ENCODE measurements around the gene ITPR2. TPM values are rescaled to one million over a fixed set of nuclear protein-coding genes. Genes with fewer than 3 reads are reported as not detected.

The ITPR2 gene
- total and polyA plus RNA-seq, 2 of the 13 experiments (the other 11 are each of a cell fraction or from before 2014, with no cell fraction given) = 31.9 to 81.9 TPM

- TF ChIP-seq ZFP91 (CRISPR knock-in tag; IDR thresholded peaks at IDR 0.05; ENCODE audit: borderline replicate concordance) (no peak; the same call in 1 of the 2 replicates), STAT5B (CRISPR knock-in tag; IDR thresholded peaks at IDR 0.05) (no peak), RCOR2 (CRISPR knock-in tag; IDR thresholded peaks at IDR 0.05) (no peak), HMGA1 (CRISPR knock-in tag; conservative IDR thresholded peaks at IDR 0.05) (no peak), ZFX (CRISPR knock-in tag; IDR thresholded peaks at IDR 0.05; ENCODE audit: low read depth) (no peak), GTF2F1 (IDR thresholded peaks at IDR 0.05; ENCODE audit: low read length) (no peak), ATF1 (CRISPR knock-in tag; IDR thresholded peaks at IDR 0.05) (no peak), LCORL (IDR thresholded peaks at IDR 0.05) (no peak), LCORL (CRISPR knock-in tag; IDR thresholded peaks at IDR 0.05) (peak; percentile 43; the same call in 1 of the 2 replicates), ZNF326 (CRISPR knock-in tag; IDR thresholded peaks at IDR 0.05; ENCODE audit: borderline replicate concordance) (no peak), ZFP1 (CRISPR knock-in tag; IDR thresholded peaks at IDR 0.05) (no peak), E2F1 (CRISPR knock-in tag; IDR thresholded peaks at IDR 0.05) (no peak), ZNF605 (CRISPR knock-in tag; IDR thresholded peaks at IDR 0.05) (no peak; the same call in 1 of the 2 replicates), ZNF598 (CRISPR knock-in tag; IDR thresholded peaks at IDR 0.05; ENCODE audit: borderline replicate concordance) (no peak), GABPB1 (CRISPR knock-in tag; IDR thresholded peaks at IDR 0.05) (peak; percentile 72), CCAR2 (optimal IDR thresholded peaks at IDR 0.05; ENCODE audit: low read depth, low read length) (no peak), KLF11 (CRISPR knock-in tag; IDR thresholded peaks at IDR 0.05) (peak; percentile 53; the same call in 1 of the 2 replicates), DDIT3 (CRISPR knock-in tag; IDR thresholded peaks at IDR 0.05) (no peak), MZF1 (CRISPR knock-in tag; IDR thresholded peaks at IDR 0.05; ENCODE audit: borderline replicate concordance) (no peak), TMF1 (CRISPR knock-in tag; IDR thresholded peaks at IDR 0.05; ENCODE audit: low read depth) (no peak), SATB2 (CRISPR knock-in tag; IDR thresholded peaks at IDR 0.05) (no peak), DNMT1 (CRISPR knock-in tag; IDR thresholded peaks at IDR 0.05) (no peak), ATF7 (IDR thresholded peaks at IDR 0.05) (no peak), ATF7 (CRISPR knock-in tag; IDR thresholded peaks at IDR 0.05) (no peak), PAWR (CRISPR knock-in tag; IDR thresholded peaks at IDR 0.05; ENCODE audit: borderline replicate concordance) (no peak), SAP130 (CRISPR knock-in tag; IDR thresholded peaks at IDR 0.05; ENCODE audit: low read depth) (peak; percentile 91), RBFOX2 (IDR thresholded peaks at IDR 0.05; ENCODE audit: low read depth, low read length) (peak; percentile 98), ZNF552 (CRISPR knock-in tag; IDR thresholded peaks at IDR 0.05; ENCODE audit: borderline replicate concordance) (no peak), KDM1A (CRISPR knock-in tag; IDR thresholded peaks at IDR 0.05) (no peak), FOXJ3 (CRISPR knock-in tag; IDR thresholded peaks at IDR 0.05; ENCODE audit: borderline replicate concordance) (no peak), ZNF329 (CRISPR knock-in tag; IDR thresholded peaks at IDR 0.05; ENCODE audit: low read depth) (0 out of 2 replicates have a peak, but pooled peaks have one; percentile 42)
These were observed at the start of gene ITPR2 (continued) for GRCh38 chr12:26832822-26833742.
